Mammary epithelial cell (primary cell): ENCODE data around the gene ZNF530.

ENCODE experiments used
- CTCF ChIP-seq, 2 donors: IDR thresholded peaks in 1 of 2; conservative IDR thresholded peaks in 1 of 2; 2 replicates each; pipeline ENCODE4 v1.5.1; 2011 to 2012; ENCODE audit warnings: inconsistent platforms in 2 of 2, low read length in 2 of 2, mild to moderate bottlenecking in 2 of 2, control low read depth in 1 of 2, low read depth in 1 of 2; ENCODE audit not compliant: insufficient read depth in 1 of 2; ENCODE audit errors: extremely low read depth in 1 of 2
- EZH2 ChIP-seq: IDR thresholded peaks from 2 replicates; pipeline ENCODE4 v1.6.1; 2012; ENCODE audit warnings: low read length, inconsistent platforms, borderline replicate concordance

GRCh38 chr19:57559008-57559403, 40.7 kb upstream of the ZNF530 start:
- TF ChIP-seq CTCF (conservative IDR thresholded peaks at IDR 0.05 in 1 of 2, IDR thresholded peaks at IDR 0.05 in 1 of 2; ENCODE audit: extremely low read depth in 1 of 2, insufficient read depth in 1 of 2, low read depth in 1 of 2, low read length in 2 of 2) (no peak), EZH2 (no peak)
